NCI-H146 treated with DMSO at 0.1 percent for 48 hours (cell line): ENCODE results near the gene LEPR.
"Not testable (repeated sequence)": the region's sequence is repeated elsewhere in the genome, so short reads cannot be mapped to it uniquely, and the experiment has no call there.

Experiments used
- DNase-seq: peaks from one replicate; lab custom pipeline; 2025; ENCODE audit not compliant: unreplicated experiment; lab: John Stamatoyannopoulos, UW

Gene LEPR

GRCh38 chr1:65420590-65421350 is at the start of gene LEPR, which contains the start of gene LEPROT:
LEPR (plus strand) TSS chr1:65420668; CDS start chr1:65565566, 144,898 bp downstream.
LEPROT (plus strand) TSS chr1:65420668; CDS start chr1:65420725, 57 bp downstream.
- DNase-seq: peak; percentile 65

GRCh38 chr1:65371544-65371943 is 48.9 kb upstream of the LEPR start:
- no peak for DNase-seq

DNA sequence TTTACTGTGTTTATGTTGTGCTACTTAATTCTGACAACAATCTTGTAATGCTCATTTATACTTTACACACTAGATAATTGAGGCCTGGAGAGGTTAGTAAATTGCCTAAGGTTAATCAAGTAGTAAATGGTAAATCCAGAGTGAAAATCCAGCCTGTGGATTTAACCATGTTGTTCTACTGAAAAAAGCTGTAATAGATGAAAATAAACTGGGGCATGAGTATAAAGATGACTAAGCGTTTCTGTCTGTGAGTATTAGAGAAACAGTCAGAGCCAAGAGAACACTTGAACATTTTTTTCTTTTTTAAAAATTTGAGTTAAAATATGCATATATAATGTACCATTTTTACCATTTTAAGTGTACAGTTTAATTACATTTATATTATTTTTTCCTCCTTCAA is 47.9 kb upstream of the LEPR start:
- no peak for DNase-seq

GRCh38 chr1:65377496-65378246 is 42.8 kb upstream of the LEPR start:
- no peak for DNase-seq

- DNase-seq: no peak
These were observed 42.1 kb upstream of the LEPR start for GRCh38 chr1:65378247-65378946.

DNA sequence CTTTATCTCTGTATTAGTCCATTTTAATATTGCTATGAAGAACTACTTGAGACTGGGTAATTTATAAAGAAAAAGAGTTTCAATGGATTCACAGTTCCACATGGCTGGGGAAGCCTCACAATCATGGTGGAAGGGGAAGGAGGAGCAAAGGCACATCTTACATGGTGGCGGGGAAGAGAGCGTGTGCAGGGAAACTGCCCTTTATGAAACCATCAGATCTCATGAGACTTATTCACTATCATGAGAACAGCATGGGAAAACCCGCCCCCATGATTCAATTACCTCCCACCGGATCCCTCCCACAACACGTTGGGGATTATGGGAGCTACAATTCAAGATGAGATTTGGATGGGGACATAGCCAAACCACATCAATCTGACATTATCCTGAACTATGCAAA is 36.0 kb upstream of the LEPR start:
- DNase-seq: not testable (repeated sequence)

DNA sequence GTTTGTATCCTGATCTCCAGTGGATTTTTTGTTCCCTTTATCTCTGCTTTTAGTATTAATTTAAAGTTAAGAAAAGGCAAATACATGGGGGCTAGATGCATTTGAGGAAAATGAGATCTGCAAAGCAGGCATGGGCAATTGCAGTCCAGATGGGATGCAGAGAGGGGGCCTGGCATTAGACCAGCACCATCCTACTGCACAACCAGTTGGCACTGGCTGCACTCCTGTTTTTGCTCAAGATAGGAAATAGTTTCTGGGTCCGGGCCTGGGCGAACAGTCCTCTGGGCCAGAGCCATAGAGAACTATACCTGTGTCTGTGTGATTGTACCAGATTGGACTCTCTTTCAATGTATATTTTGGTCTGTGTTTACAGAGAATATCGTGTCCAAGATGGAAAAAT is 34.0 kb upstream of the LEPR start:
- DNase-seq: no peak

GRCh38 chr1:65387821-65388220 is 32.6 kb upstream of the LEPR start:
- DNase-seq: no peak

- DNase-seq: no peak
These were observed 31.4 kb upstream of the LEPR start for GRCh38 chr1:65388908-65389695.

DNA sequence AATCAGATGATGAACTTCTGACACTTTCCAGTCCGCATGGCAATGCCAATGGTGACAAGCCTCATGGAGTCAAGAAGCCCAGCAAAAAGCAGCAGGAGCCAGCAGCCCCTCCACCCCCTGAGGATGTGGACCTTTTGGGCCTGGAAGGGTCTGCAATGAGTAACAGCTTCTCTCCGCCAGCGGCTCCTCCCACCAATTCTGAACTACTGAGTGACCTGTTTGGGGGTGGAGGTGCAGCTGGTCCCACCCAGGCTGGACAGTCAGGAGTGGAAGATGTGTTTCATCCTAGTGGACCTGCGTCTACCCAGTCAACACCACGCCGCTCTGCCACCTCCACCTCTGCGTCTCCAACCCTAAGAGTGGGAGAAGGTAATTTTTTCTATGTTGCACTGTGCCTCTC is 28.0 kb upstream of the LEPR start:
- DNase-seq: no peak

DNA sequence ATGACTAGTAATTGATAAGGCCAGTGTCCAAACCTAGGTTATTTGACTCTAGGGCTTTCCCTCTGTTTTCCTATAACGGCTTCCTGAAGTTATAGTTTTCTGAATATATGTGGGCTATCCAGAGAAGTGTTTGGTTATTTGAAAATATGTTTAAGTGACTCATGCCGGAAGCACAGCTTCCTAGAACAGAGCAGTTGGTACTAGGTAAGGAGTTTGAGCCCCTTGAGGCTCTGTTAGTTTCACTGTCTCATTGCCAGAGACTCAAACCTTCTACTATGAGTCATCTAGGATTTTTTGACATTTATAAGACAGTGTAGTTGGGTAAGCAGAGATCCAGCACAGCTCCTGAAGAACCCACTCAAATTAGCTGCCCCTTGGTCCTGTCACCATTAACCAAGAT is 27.1 kb upstream of the LEPR start:
- DNase-seq: no peak

DNA sequence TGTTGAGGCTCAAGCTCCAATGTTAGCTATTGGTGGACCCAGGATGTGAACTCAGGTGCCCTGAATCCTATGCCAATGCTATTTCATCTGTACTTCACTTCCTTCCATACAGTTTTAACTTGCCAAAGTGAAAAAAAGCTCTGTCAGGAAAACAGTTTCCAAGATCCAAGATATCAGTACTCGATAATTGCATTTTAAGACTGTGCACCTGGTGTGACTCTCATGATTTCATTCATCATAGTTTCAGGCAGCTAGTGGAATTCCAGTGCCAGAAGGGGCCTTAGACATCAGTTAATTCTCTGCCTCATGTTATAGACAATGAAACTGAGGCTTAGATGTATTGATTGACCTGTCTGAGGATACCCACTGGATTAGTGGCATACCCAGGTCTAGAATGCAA is 26.5 kb upstream of the LEPR start:
- no peak for DNase-seq

DNA sequence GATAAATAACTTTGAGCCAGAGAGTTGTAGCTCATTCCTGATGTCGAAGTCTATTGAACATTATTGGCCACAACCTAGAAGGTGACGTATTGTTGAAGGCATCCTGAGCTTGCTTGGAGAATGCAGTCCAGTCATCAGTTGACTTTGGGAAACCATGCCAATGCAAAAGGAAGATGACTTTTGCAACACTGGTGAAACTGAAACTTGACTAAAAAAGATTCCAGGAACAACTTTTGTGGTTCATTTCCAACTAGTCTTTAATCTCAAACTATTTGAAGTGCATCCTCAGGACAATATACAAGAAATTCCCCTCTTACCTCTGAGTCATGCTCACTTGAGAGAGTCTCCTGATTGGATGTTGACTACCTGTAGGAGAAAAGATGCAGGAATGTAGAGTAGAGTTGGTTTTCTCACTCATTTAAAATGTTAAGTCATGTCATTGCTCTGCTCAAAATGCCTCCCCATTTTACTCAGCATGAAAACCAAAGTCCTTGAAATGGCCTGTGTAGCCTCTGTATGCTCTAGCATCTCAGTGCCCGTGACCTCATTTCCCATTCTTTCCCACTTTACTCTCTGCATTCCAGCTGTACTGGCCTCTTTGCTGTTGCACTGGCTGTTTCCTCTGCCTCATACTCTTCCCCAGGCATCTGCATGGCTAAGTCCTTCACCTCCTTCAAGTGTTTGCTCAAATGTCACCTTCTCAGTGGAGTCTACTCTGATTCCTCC is 24.4 kb upstream of the LEPR start:
- DNase-seq: no peak

GRCh38 chr1:65398083-65398482 is 22.4 kb upstream of the LEPR start:
- DNase-seq: no peak

- no peak for DNase-seq
These were observed 21.5 kb upstream of the LEPR start for GRCh38 chr1:65399003-65399402.

DNA sequence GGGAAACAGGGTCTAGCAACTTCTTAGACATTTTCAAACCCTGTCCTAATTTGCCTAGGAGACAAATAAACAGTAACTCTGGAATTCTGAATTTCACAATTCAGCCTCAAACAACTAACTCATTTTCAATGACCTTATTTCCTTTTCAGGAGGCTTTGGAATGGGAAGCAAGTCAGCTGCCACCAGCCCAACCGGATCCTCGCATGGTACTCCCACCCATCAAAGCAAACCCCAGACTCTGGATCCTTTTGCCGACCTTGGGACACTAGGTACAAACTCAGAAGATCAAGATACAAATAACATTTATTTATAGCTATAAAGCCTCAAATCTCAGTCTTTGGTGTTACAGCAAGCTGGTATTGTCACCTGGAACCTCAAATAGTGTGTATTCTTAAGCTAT is 18.9 kb upstream of the LEPR start:
- no peak for DNase-seq

GRCh38 chr1:65404941-65405340 is 15.5 kb upstream of the LEPR start:
- no peak for DNase-seq

GRCh38 chr1:65407877-65408276 is 12.6 kb upstream of the LEPR start:
- no peak for DNase-seq

- DNase-seq: no peak
These were observed 11.2 kb upstream of the LEPR start for GRCh38 chr1:65409314-65409713.

DNA sequence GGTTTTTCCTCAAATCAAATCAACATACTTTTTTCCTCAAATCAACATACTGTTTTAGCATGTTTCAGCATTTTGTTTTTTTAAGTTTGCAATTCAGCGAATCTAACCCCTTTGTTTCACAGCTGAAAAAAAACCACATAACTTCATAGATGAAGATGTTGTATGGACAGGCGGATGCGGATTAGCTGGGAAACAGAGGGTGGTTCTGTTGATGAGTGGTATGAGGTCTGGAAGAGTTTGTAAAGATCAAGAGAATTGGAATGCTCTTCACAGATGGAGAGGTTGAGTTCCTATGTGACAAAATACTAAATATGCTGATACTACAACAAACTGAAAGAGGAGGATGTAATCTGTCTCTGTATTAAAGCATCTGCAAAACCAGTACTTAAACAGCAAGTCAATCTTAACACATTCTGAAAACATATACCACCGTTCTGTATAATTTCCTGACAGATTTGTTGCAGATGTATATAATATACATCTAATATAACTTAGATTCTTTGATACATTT is 10.6 kb upstream of the LEPR start:
- DNase-seq: no peak
